Activated CD4-positive, CD25-positive, alpha-beta regulatory T cell treated with anti-CD3 and anti-CD28 coated beads, Interleukin-2, amount 50 U/mL, for 16 hours (primary cell): ENCODE results near the gene SSBP2.
A peak's percentile ranks its signal among the peaks of the same experiment; 100 is the strongest.

ENCODE experiments used
- DNase-seq: peaks from one replicate; pipeline ENCODE4 v3.0.0-alpha.2; 2020; ENCODE audit warnings: low read depth, low spot score

The SSBP2 gene

GRCh38 chr5:81751009-81751835, at the start of gene SSBP2:
Gene SSBP2, minus strand, starts transcription at chr5:81751097. Its CDS starts 55 bp downstream, at chr5:81751042.
- peak; percentile 97 for DNase-seq

- no peak for DNase-seq
Measured at GRCh38 chr5:81795666-81796065, 44.8 kb upstream of the SSBP2 start.

DNA sequence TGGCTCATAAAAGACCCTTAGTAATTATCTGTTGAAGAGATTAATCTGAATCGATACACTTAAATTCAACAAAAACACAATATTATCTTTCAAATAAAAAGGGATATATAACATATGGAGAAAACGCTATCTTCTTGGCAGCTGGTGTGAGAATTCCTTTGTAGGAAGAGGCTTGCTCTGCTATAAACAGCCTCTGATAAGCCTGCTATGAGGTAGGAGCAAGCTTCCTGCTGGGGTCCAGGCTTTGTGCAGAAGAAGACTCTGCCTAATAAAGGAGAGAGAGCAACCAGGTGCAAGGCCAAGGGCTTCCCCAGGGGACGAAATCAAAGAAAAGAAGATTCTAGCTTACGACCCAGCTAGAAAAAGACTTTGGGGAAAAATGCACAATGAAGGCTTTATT, 43.3 kb upstream of the SSBP2 start:
- DNase-seq: no peak

- DNase-seq: no peak
Measured at GRCh38 chr5:81790336-81790735, 39.4 kb upstream of the SSBP2 start.

DNA sequence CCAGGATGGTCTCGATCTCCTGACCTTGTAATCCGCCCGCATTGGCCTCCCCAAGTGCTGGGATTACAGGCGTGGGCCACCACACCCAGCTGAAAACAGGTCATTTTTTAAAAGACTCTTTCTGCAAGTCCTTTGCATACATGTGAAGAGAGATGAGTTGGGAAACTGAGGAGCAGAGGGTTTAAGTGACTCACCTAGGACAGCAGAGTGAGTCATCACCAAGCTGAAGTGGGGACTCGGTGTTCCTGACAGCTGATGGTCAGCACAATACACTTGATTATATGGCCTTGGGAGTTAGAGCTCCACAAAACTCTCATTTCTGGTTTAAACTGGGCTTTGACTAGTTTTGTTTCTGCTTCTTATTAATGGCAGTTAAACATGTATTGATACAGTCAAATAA, 38.1 kb upstream of the SSBP2 start:
- no peak for DNase-seq

- no peak for DNase-seq
Measured at GRCh38 chr5:81788329-81788728, 37.4 kb upstream of the SSBP2 start.

GRCh38 chr5:81787474-81788242, 36.8 kb upstream of the SSBP2 start:
- no peak for DNase-seq

DNA sequence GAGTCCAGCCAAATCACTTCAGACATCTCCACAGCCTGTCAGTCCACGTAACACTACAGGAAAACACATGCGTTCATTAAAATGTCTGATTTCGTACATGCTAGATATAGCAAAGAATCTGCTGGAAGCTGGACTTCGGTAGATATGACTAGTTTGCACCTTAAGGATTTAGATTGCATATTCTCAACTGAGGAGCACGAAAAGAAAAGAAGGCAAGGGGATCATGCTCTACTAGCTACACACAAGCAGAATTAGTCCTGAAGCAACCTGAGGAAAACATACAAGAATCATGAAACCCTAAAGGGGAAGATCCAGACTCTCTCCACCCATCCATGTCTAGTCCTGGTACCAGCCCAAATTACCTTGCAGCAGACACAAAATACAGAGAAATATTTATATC, 36.1 kb upstream of the SSBP2 start:
- no peak for DNase-seq

GRCh38 chr5:81786496-81786895, 35.6 kb upstream of the SSBP2 start:
- DNase-seq: no peak

DNA sequence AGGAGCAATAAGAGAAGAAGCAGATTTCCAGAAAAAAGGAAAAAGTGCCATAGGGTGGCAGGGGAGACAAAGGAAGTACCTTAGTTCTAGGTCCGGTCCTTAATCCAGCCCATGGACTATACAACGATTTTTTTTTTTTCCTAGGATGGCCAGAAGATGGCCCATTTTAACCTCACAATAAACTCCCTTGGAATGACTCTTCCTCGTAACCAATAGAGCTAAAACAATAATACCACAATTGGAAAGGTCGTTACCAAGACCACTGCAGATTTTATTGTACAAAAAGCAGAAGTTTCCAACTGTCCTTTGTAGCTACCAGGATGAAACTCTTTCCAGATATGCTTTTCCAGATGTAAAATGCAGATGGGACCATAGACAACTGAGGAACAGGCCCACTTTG, 34.4 kb upstream of the SSBP2 start:
- DNase-seq: no peak

- DNase-seq: no peak
Measured at GRCh38 chr5:81783401-81783800, 32.5 kb upstream of the SSBP2 start.

DNA sequence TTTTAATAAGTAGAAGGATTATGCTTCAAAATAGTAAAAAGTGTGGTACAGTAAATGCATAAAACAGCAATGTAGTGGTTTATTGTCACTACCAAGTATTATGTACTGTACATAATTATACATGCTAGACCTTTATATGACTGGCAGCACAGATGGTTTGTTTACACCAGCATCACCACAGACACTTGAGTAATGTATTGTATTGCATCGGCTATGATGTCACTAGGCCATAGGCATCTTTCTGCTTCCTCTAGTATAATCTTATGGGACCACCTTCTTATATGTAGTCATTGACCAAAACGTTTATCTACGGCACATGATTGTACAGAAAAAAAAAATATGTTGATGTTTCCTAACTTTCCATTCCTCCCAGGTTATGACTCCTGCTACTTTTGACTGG, 31.9 kb upstream of the SSBP2 start:
- no peak for DNase-seq

- DNase-seq: no peak
Measured at GRCh38 chr5:81779916-81780266, 29.0 kb upstream of the SSBP2 start.

DNA sequence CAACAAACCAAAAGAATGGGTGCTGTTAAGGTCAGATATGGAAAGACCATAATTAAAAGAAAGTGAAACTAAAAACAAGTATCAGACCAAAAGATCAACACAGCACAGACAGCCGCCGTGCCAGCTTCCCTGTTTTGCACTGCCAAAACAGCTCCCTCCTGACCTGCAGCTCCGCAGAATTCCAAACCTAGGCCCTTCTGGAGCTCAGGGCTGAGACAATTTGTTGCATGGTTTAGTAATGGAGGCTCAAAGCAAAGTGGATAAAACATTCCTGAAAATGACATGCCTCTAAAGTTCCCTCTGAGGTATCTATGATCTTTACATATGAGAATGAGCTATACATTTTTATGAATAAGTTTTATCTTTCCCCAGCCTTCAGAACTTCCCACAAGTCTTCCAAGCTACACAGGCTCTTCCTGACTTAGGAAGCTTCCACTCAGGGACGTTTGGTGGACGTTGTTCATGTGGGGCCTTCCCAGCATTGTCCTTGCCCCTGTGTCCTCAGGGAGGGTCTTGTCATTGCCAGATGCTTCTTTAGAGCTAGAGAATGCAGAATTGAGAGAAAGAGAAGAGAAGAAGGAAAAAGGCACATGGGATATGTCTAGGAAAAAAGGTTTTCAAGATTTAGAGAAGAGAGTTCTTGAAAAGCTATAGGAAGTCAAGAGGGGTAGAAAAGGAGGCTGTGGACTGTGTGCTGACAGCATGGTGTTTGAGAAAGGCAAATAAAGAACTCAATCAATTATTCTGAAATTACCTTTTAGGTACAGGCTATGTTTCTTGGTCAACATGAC, 28.4 kb upstream of the SSBP2 start:
- DNase-seq: no peak

DNA sequence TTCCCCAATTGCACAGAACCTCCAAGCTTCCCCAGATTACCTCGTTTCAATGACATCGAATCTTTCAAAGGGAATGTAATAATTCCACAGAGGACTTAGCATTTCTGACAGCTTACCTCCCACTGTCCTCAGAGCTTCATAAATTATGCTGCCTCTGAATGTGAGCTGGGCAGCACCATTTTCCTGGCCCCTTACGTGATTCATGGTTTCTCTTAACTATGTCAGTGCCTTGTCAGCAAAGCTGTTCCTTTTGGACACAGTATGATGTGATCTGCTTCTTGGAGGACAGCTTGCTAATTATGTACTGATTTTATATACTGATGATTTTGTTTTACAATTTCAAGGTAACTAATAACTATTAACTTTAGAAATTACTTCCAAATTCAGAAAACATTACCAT, 27.7 kb upstream of the SSBP2 start:
- DNase-seq: no peak

GRCh38 chr5:81776258-81776657, 25.4 kb upstream of the SSBP2 start:
- DNase-seq: no peak

GRCh38 chr5:81774374-81774773, 23.5 kb upstream of the SSBP2 start:
- no peak for DNase-seq

DNA sequence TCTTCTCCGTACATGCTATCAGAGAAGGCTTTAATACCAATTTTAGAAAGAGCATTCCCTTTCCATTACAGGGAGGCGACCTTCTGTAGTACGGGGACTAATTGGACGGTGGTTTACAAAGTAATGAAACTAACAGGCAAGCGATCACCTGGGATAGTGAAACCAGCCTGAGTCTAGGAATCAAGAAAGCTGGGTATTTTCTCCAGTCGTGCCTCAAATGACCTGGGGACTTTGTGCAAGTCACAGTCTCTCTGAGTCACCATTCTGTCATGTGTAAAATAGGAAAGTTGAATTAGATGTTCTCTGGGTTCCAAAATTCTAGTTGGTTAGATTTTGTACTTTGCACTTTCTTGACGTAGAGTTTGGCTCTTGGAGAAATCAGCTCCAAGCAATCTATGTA, 22.7 kb upstream of the SSBP2 start:
- no peak for DNase-seq

DNA sequence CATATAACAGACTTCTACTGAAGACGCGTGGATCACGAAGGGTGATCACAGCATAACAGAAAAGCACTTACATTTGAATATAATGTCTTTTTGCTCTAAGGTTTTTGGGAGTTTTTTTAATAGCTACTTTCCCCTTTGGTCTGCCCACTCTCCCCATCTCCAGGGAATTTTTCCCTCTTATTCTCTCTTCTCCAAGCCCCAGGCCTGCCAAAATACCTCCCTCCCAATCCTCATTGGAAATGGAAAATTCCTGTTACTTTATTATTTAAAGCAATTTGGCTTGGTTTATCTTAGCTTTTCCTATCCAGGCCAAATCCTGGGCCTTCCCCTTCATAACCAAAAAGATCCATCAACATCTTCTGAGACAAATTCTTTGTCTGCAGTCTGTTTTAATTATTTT, 22.3 kb upstream of the SSBP2 start:
- no peak for DNase-seq

- DNase-seq: no peak
Measured at GRCh38 chr5:81772488-81772887, 21.6 kb upstream of the SSBP2 start.

DNA sequence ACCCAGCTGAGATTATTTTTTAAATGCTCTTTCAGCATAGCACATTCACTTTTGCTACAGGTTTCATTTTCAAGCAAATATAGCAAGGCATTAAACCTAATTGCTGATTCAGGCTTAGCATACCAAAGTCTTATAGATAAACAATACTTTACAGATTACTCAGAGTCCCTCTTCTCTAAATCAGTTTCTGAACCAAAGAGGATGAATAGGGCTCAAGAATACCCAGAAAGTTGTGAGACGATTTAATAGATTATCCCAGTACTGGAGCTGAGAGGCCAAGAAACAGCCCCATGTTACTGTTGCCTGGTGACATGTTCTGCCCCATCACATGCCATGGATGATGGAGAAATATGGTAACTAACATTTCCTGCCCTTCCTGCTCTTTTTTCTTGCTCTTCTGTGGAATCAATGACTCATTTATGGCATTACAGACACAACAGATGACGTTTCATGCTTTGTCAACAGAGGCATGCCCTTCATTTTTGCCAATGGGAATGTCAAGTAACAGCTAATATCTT, 18.1 kb upstream of the SSBP2 start:
- no peak for DNase-seq

DNA sequence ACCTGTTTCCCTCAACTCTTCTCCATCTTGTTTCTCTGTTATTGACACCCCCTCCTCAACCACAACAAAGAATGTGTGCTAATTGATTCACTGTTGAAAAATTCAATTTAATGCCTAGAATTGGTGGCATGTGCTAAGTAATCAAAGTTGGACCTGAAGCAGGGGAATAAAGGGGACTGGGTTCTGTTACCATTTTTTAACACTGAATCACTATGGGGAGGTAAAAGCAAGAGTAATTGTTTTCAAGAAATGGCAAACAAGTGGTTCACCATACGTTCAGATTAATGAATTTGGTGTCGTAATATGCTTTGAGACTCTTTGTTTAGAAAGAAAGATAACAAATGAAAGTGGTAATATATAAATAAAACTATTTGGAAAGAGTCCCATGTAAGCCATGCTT, 17.0 kb upstream of the SSBP2 start:
- DNase-seq: no peak
